ENCODE data around the gene POU2AF2.

- TF ChIP-seq FOXM1 (IDR thresholded peaks at IDR 0.05; ENCODE audit: borderline replicate concordance): no peak
- no peak for TF ChIP-seq SP1 (IDR thresholded peaks at IDR 0.05)
- TF ChIP-seq ELF4 (IDR thresholded peaks at IDR 0.05): no peak
- TF ChIP-seq NFRKB (IDR thresholded peaks at IDR 0.05): no peak
- TF ChIP-seq FOXA1 (IDR thresholded peaks at IDR 0.05): no peak
- TF ChIP-seq BHLHE40 (IDR thresholded peaks at IDR 0.05; ENCODE audit: borderline replicate concordance): no peak
Measured at GRCh38 chr11:111250936-111251335, 5.4 kb downstream of the POU2AF2 start.
